H1 (cell line): Measurements from ENCODE around the gene GMPPA. TPM values are rescaled to one million over a fixed set of nuclear protein-coding genes. Genes with fewer than 3 reads are reported as not detected.

Experiments
- ASH2L ChIP-seq: fragments of 200-600, 300-600 bp; sonication (generic); IDR thresholded peaks from one replicate; pipeline ENCODE4 v1.7.1; 2017; ENCODE audit warnings: low read length
- BRCA1 ChIP-seq: IDR thresholded peaks from 2 replicates; pipeline ENCODE4 v1.6.1; 2012; ENCODE audit warnings: low read depth, low read length, improper control_type of control experiment
- CBX8 ChIP-seq: fragments of 300-800, 300-1000 bp; sonication (generic); IDR thresholded peaks from 2 replicates; pipeline ENCODE4 v1.7.1; 2016; ENCODE audit warnings: low read depth, low read length, borderline replicate concordance
- CEBPB ChIP-seq: IDR thresholded peaks from 2 replicates; pipeline ENCODE4 v1.6.1; 2012; ENCODE audit warnings: low read depth, low read length
- CTBP2 ChIP-seq: IDR thresholded peaks from 2 replicates; pipeline ENCODE4 v1.7.0; 2011; ENCODE audit warnings: borderline replicate concordance, mild to moderate bottlenecking, moderate library complexity, mixed read lengths, low read length; ENCODE audit not compliant: insufficient read depth, insufficient read length
- EP300 ChIP-seq, 2 experiments: IDR thresholded peaks; 1 replicate in 1 of 2; 2 replicates in 1 of 2; pipeline ENCODE4 v1.6.1; 2011 to 2012; ENCODE audit warnings: low read depth in 2 of 2, low read length in 2 of 2, mild to moderate bottlenecking in 2 of 2, borderline replicate concordance in 1 of 2, inconsistent platforms in 1 of 2, moderate library complexity in 1 of 2
- MAFK ChIP-seq: IDR thresholded peaks from 2 replicates; pipeline ENCODE4 v1.6.1; 2012; ENCODE audit warnings: low read depth, mild to moderate bottlenecking, improper control_type of control experiment, low read length
- MAX ChIP-seq: IDR thresholded peaks from 2 replicates; pipeline ENCODE4 v1.6.1; 2012; ENCODE audit warnings: inconsistent platforms
- NANOG ChIP-seq: IDR thresholded peaks from 2 replicates; pipeline ENCODE4 v1.6.1; 2011; ENCODE audit warnings: low read length, low read depth, mild to moderate bottlenecking, inconsistent platforms; ENCODE audit not compliant: insufficient read depth, poor library complexity, severe bottlenecking
- POLR2A ChIP-seq, 2 experiments: IDR thresholded peaks; 1 replicate in 1 of 2; 2 replicates in 1 of 2; pipeline ENCODE4 v1.6.1; 2011; ENCODE audit warnings: low read depth in 2 of 2, low read length in 2 of 2, mild to moderate bottlenecking in 2 of 2; ENCODE audit errors: control extremely low read depth in 1 of 2
- POLR2AphosphoS5 ChIP-seq: IDR thresholded peaks from 2 replicates; pipeline ENCODE4 v1.6.1; 2011; ENCODE audit warnings: low read depth, low read length
- RNF2 ChIP-seq: fragments of 200-900, 300-1000 bp; sonication (generic); IDR thresholded peaks from 2 replicates; pipeline ENCODE4 v1.7.1; 2016; ENCODE audit warnings: borderline replicate concordance, low read depth, mild to moderate bottlenecking, antibody characterized with exemption, low read length; ENCODE audit not compliant: poor library complexity, severe bottlenecking; ENCODE audit errors: missing control alignments
- SP1 ChIP-seq: IDR thresholded peaks from 2 replicates; pipeline ENCODE4 v1.6.1; 2011; ENCODE audit warnings: low read depth, low read length
- polyA plus RNA-seq, 7 experiments: library from polyadenylated mRNA; depleted of rRNA in 3 of 7; stranded (reverse) in 5 of 7; unstranded in 2 of 7; fragments of >200 nt in 5 of 7; fragments of 200-250 nt in 2 of 7; gene quantifications; 1 replicate in 5 of 7; 2 replicates in 1 of 7; 4 replicates in 1 of 7; pipeline versions ENCODE4 v1.2.1 to v1.2.3, GENCODE V29; 2011 to 2013; ENCODE audit warnings: missing spikeins in 2 of 7, mixed read lengths in 2 of 7
- total RNA-seq: library from RNA; stranded (reverse); fragmentation: NEBNext Ultra II Directional; extraction: Animal tissue kit (Norgen Biotek cat#: 25700); gene quantifications from 2 replicates; pipeline ENCODE4 v1.2.1, GENCODE V29; 2021

Gene GMPPA
- total and polyA plus RNA-seq, 2 of the 8 experiments (the other 6 are each of a cell fraction or from before 2014, with no cell fraction given), result 34.3 to 98.8 TPM

DNA sequence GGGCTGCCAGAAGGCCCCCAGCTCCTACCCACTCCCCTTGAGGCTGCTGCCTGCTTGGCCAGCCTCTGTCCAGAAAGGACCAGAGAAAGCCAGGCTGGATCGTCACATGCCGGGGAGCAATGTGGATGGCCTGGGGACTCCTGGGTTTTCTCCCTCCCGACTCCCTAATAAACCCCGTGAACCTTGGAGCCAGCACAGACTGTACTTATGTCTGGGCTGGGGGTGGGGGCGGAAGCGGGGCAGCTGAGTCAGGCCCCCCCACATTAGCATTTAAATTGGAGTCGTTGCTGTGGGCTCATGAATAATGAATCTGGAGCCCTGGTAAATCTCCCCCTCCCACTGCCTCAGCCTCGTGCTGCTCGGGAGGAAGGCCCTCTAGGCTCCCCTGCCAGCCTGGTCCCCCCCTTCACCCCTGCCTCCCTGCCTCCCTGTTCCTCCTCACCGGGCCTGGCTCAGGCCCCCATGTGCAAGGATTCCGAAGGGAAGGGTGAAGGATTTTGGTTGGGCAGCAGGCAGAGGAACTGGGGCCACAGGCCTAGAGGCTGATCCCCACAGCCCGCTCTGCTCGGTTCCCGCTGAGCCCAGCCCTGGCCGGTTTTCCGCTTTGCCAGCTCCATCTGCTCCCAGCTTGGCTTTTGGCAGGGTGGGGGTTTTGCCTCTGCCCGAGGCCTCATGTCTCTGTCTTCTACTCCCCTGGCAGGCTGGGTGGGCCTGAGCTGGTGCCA lies 8.3 kb downstream of the GMPPA start (continued):
- no peak for TF ChIP-seq EP300 (IDR thresholded peaks at IDR 0.05; ENCODE audit: borderline replicate concordance in 1 of 2, low read depth in 2 of 2, low read length in 2 of 2)
- TF ChIP-seq MAX, result peak; percentile 82
- no peak for TF ChIP-seq CEBPB
- TF ChIP-seq BRCA1, result no peak
- no peak for TF ChIP-seq CTBP2
- no peak for TF ChIP-seq POLR2A (IDR thresholded peaks at IDR 0.05; ENCODE audit: control extremely low read depth in 1 of 2, low read depth in 2 of 2, low read length in 2 of 2)
- TF ChIP-seq CBX8, result no peak
- TF ChIP-seq MAFK, result no peak
- TF ChIP-seq RNF2, result no peak
- TF ChIP-seq NANOG, result no peak
- TF ChIP-seq SP1, result peak; percentile 58; the same call in 1 of the 2 replicates
- no peak; the same call in 1 of the 2 replicates for TF ChIP-seq POLR2AphosphoS5
- peak; percentile 39 for TF ChIP-seq ASH2L
- TF ChIP-seq, all 59 proteins: peak for 5
